Heart left ventricle (tissue), 13 donors: ENCODE results near the gene SLIT3.

Source experiments
- CTCF ChIP-seq, 12 donors: fragments of 200-600 bp; sonication (generic) in 4 of 12; IDR thresholded peaks; one replicate each; pipeline versions ENCODE4 v1.5.0 to v1.8.0; 2018 to 2022; ENCODE audit warnings: antibody characterized with exemption in 12 of 12, mild to moderate bottlenecking in 5 of 12
- POLR2A ChIP-seq, 2 donors: fragments of 450-650 bp; IDR thresholded peaks; one replicate each; pipeline ENCODE4 v1.6.1; 2017; ENCODE audit warnings: antibody characterized with exemption in 2 of 2, mild to moderate bottlenecking in 2 of 2, moderate library complexity in 2 of 2
- donor health status: ischemic (EF 13 %, LVEDD 7.1; RV severe dilation, severe dysfunction).
- donor health status: DM: no; HTN: yes; CAD: no.
- donor health status: DM: no; HTN: no; CAD: no.
- donor health status: ischemic (EF 25% LVEDD 6.9; RV normal size, moderate dysfunction).
- donor health status: ischemic (EF 25% LVEDD 5.7; RV mildly dilated, moderate dysfunction).
- donor health status: ischemic (EF 35%, LVEDD 5.7; RV mildly dilated, moderate dysfunction).
- donor health status: nonischemic (EF 11% LVEDD 7.7; RV severe dilation, severe dysfunction).
- donor health status: DM: yes; HTN: yes; CAD: no.
- donor health status: PGD.
- donor health status: ischemic (EF 29% LVEDD 5.4; RV normal size, mild dysfunction).
- donor health status: nonischemic (EF 23%, LVEDD 6.1; RV moderate dilation, normal function).

- no peak for TF ChIP-seq CTCF (IDR thresholded peaks at IDR 0.05)
- TF ChIP-seq POLR2A (IDR thresholded peaks at IDR 0.05), result no peak
Observed at GRCh38 chr5:168734620-168735300, 566.2 kb downstream of the SLIT3 start.
